Epithelial cell of proximal tubule (primary cell): Measurements from ENCODE around the gene GRB10. TPM values are rescaled to one million over a fixed set of nuclear protein-coding genes. Genes with fewer than 3 reads are reported as not detected.

Experiments
- DNase-seq: peaks from one replicate; pipeline ENCODE4 v3.0.0-alpha.2; 2011; ENCODE audit warnings: low read depth
- H3K4me3 ChIP-seq: 2 replicates; pipeline ENCODE4 v1.5.1; 2011; ENCODE audit warnings: low read depth, mild to moderate bottlenecking, low read length
- CTCF ChIP-seq: conservative IDR thresholded peaks from 2 replicates; pipeline ENCODE4 v1.5.1; 2012; ENCODE audit warnings: low read depth, mild to moderate bottlenecking, low read length
- total RNA-seq: library from RNA; depleted of rRNA; stranded (reverse); fragments of >200 nt; gene quantifications from 2 replicates; pipeline ENCODE4 v1.2.3, GENCODE V29; 2015

The GRB10 gene
- total RNA-seq, 1 donor from 2014 or later: 33.4 TPM

- no peak for TF ChIP-seq CTCF
- H3K4me3 ChIP-seq: no peak overlapping the region
- DNase-seq: no peak
These were observed 164.4 kb downstream of the GRB10 start for GRCh38 chr7:50618281-50618680.

GRCh38 chr7:50615519-50616080, 167.1 kb downstream of the GRB10 start:
- TF ChIP-seq CTCF: no peak
- H3K4me3 ChIP-seq: no peak overlapping the region
- no peak for DNase-seq

GRCh38 chr7:50614721-50615518, 167.8 kb downstream of the GRB10 start:
- no peak for DNase-seq
- no peak overlapping the region for H3K4me3 ChIP-seq
- peak; percentile 45 for TF ChIP-seq CTCF

GRCh38 chr7:50613473-50613872, 169.2 kb downstream of the GRB10 start:
- H3K4me3 ChIP-seq: no peak overlapping the region
- TF ChIP-seq CTCF: no peak
- no peak for DNase-seq

GRCh38 chr7:50612704-50613103, 170.0 kb downstream of the GRB10 start:
- TF ChIP-seq CTCF: no peak
- H3K4me3 ChIP-seq: no peak overlapping the region
- DNase-seq: no peak

GRCh38 chr7:50610521-50611277, 172.0 kb downstream of the GRB10 start:
- DNase-seq: no peak
- no peak overlapping the region for H3K4me3 ChIP-seq
- no peak for TF ChIP-seq CTCF
